Thyroid gland (tissue), 4 donors: ENCODE data around the gene KRTAP5-7. TPM values are rescaled to one million over a fixed set of nuclear protein-coding genes. Genes with fewer than 3 reads are reported as not detected.

Experiments used
- DNase-seq, 2 donors: peaks; one replicate each; pipeline ENCODE4 v3.0.0-alpha.2; 2019
- H3K27ac ChIP-seq, 3 donors: fragments of 200-600 bp; sonication (generic); 1 replicate in 2 of 3; 2 replicates in 1 of 3; pipeline ENCODE4 v1.5.1; 2016 to 2019; ENCODE audit warnings: mild to moderate bottlenecking in 1 of 3, moderate library complexity in 1 of 3
- H3K27me3 ChIP-seq: fragments of 200-600 bp; sonication (generic); one replicate; pipeline ENCODE4 v1.5.1; 2019
- H3K36me3 ChIP-seq, 2 donors: fragments of 200-600 bp; sonication (generic); one replicate each; pipeline ENCODE4 v1.5.1; 2016 to 2019
- H3K4me1 ChIP-seq, 2 donors: fragments of 200-600 bp; sonication (generic); one replicate each; pipeline ENCODE4 v1.5.1; 2017 to 2019
- H3K4me3 ChIP-seq, 3 donors: fragments of 200-600 bp; sonication (generic); replicated peaks in 1 of 3; 1 replicate in 2 of 3; 2 replicates in 1 of 3; pipeline ENCODE4 v1.5.1; 2016; ENCODE audit warnings: mild to moderate bottlenecking in 1 of 3
- H3K9me3 ChIP-seq: fragments of 200-600 bp; sonication (generic); one replicate; pipeline ENCODE4 v1.5.1; 2017
- CTCF ChIP-seq, 6 experiments: fragments of 200-600 bp in 3 of 6; fragments of 450-650 bp in 3 of 6; sonication (generic) in 3 of 6; IDR thresholded peaks; one replicate each; pipeline ENCODE4 v1.5.1; 2016 to 2019; ENCODE audit warnings: antibody characterized with exemption in 6 of 6, mild to moderate bottlenecking in 2 of 6, inconsistent platforms in 1 of 6, moderate library complexity in 1 of 6
- POLR2A ChIP-seq, 2 donors: fragments of 450-650 bp; IDR thresholded peaks; one replicate each; pipeline ENCODE4 v1.6.1; 2017; ENCODE audit warnings: antibody characterized with exemption in 2 of 2, mild to moderate bottlenecking in 2 of 2, moderate library complexity in 1 of 2
- WGBS, 2 donors: methylation state at CpG; one replicate each; pipeline ENCODE4 v1.1.5; 2017; 5-methylcytosine and 5-hydroxymethylcytosine counted together
- intact Hi-C: fragments of 100-400 bp; cut with DNase I; formaldehyde crosslinking; loops from one replicate; pipeline ENCODE4 v1.15.1; 2023
- total RNA-seq, 4 donors: library from RNA; depleted of rRNA; stranded (reverse); fragments of >200 nt; gene quantifications; one replicate each; pipeline ENCODE4 v1.2.3, GENCODE V29; 2016

KRTAP5-7 gene
- total RNA-seq, 4 donors from 2014 or later: 1.2 TPM; not detected in 3

- Histone ChIP-seq H3K36me3 (no peaks in the 10 kb centered on the region), H3K9me3 (no peaks in the 10 kb centered on the region), H3K4me1 (no peaks in the 10 kb centered on the region), H3K27me3 (no peaks in the 10 kb centered on the region), H3K4me3 (no peak overlapping the region), H3K27ac (no peak overlapping the region)
- WGBS, 2 donors: 90 to 93% methylated on average over 3 to 6 of the region's 11 CpGs
- no peak for TF ChIP-seq CTCF (IDR thresholded peaks at IDR 0.05)
- TF ChIP-seq POLR2A (IDR thresholded peaks at IDR 0.05): no peak
- intact Hi-C loops: no loop called here
- no peak for DNase-seq
These were observed 28.4 kb downstream of the KRTAP5-7 start for GRCh38 chr11:71555508-71555907.

- H3K4me3 ChIP-seq: no peak overlapping the region
- no peak overlapping the region for H3K27ac ChIP-seq
- H3K27me3 ChIP-seq: no peaks in the 10 kb centered on the region
- no peaks in the 10 kb centered on the region for H3K36me3 ChIP-seq
- no peaks in the 10 kb centered on the region for H3K9me3 ChIP-seq
- intact Hi-C loops: no loop called here
- TF ChIP-seq POLR2A (IDR thresholded peaks at IDR 0.05) (no peak), CTCF (IDR thresholded peaks at IDR 0.05) (no peak)
- no peak for DNase-seq
- H3K4me1 ChIP-seq: no peaks in the 10 kb centered on the region
- 83 to 86% methylated on average over 4 of the region's 4 CpGs for WGBS, 2 donors
These were observed 29.0 kb downstream of the KRTAP5-7 start for GRCh38 chr11:71556018-71556417.

- no peaks in the 10 kb centered on the region for H3K27me3 ChIP-seq
- no peak overlapping the region for H3K27ac ChIP-seq
- no peaks in the 10 kb centered on the region for H3K9me3 ChIP-seq
- no peak overlapping the region for H3K4me3 ChIP-seq
- H3K36me3 ChIP-seq: no peaks in the 10 kb centered on the region
- intact Hi-C loops: no loop called here
- H3K4me1 ChIP-seq: no peaks in the 10 kb centered on the region
- TF ChIP-seq CTCF (IDR thresholded peaks at IDR 0.05) (no peak), POLR2A (IDR thresholded peaks at IDR 0.05) (no peak)
- DNase-seq: no peak
These were observed 30.2 kb downstream of the KRTAP5-7 start for GRCh38 chr11:71557257-71557656.

GRCh38 chr11:71558996-71559395 lies 31.9 kb downstream of the KRTAP5-7 start:
- Histone ChIP-seq H3K27me3 (no peaks in the 10 kb centered on the region), H3K4me3 (no peak overlapping the region), H3K4me1 (no peaks in the 10 kb centered on the region), H3K36me3 (no peaks in the 10 kb centered on the region), H3K27ac (no peak overlapping the region), H3K9me3 (no peaks in the 10 kb centered on the region)
- WGBS, 2 donors: 87 to 88% methylated on average over 1 of the region's 1 CpG
- TF ChIP-seq POLR2A (IDR thresholded peaks at IDR 0.05): no peak
- no peak for TF ChIP-seq CTCF (IDR thresholded peaks at IDR 0.05)
- intact Hi-C loops: no loop called here
- DNase-seq: no peak

GRCh38 chr11:71562120-71562519 lies 35.1 kb downstream of the KRTAP5-7 start:
- no peak for TF ChIP-seq POLR2A (IDR thresholded peaks at IDR 0.05)
- TF ChIP-seq CTCF (IDR thresholded peaks at IDR 0.05): no peak

More at GRCh38 chr11:71562120-71562519, 35.1 kb downstream of the KRTAP5-7 start:
- intact Hi-C loops: no loop called here
- DNase-seq: no peak
- no peaks in the 10 kb centered on the region for H3K4me1 ChIP-seq
- no peak overlapping the region for H3K27ac ChIP-seq
- H3K9me3 ChIP-seq: no peaks in the 10 kb centered on the region
- no peaks in the 10 kb centered on the region for H3K27me3 ChIP-seq
- H3K4me3 ChIP-seq: no peak overlapping the region
- no peaks in the 10 kb centered on the region for H3K36me3 ChIP-seq
